ENCODE measurements around the gene SPDEF. TPM values are rescaled to one million over a fixed set of nuclear protein-coding genes. Genes with fewer than 3 reads are reported as not detected.

SPDEF gene
- total RNA-seq, 6 experiments from 2014 or later, result not detected

- no peak overlapping the region for H3K27ac ChIP-seq
- no peak for ATAC-seq
- no peaks in the 10 kb centered on the region for H3K27me3 ChIP-seq
- no peaks in the 10 kb centered on the region for H3K4me1 ChIP-seq
- H3K4me3 ChIP-seq, result no peak overlapping the region
- WGBS (ENCODE audit: insufficient coverage, low coverage, low lambda C conversion rate, missing lambda C conversion rate), result 78% methylated on average over 3 of the region's 5 CpGs
- no peak for DNase-seq
- H3K36me3 ChIP-seq, result peaks cover 0 to 26% (median 4%) of the 10 kb centered on the region in 4 donors
- TF ChIP-seq CTCF (IDR thresholded peaks at IDR 0.05), result no peak
- intact Hi-C loops (cut with DNase I), result no loop called here
- H3K9me3 ChIP-seq, result no peaks in the 10 kb centered on the region
These were observed 30.4 kb upstream of the SPDEF start for GRCh38 chr6:34586327-34587040.

- H3K4me1 ChIP-seq, result no peaks in the 10 kb centered on the region
- TF ChIP-seq CTCF (IDR thresholded peaks at IDR 0.05), result no peak
- no peak for TF ChIP-seq POLR2A (IDR thresholded peaks at IDR 0.05)
- no peaks in the 10 kb centered on the region for H3K27me3 ChIP-seq
- intact Hi-C loops (cut with DNase I), result no loop called here
- WGBS (ENCODE audit: insufficient coverage, low coverage, low lambda C conversion rate, missing lambda C conversion rate), result 41% methylated on average over 2 of the region's 4 CpGs
- ATAC-seq, result peak in 1 of 4 donors; percentile 21
- peaks cover 0 to 26% (median 4%) of the 10 kb centered on the region in 4 donors for H3K36me3 ChIP-seq
- H3K4me3 ChIP-seq, result no peak overlapping the region
- no peaks in the 10 kb centered on the region for H3K9me3 ChIP-seq
- no peak overlapping the region for H3K27ac ChIP-seq
- DNase-seq, result no peak
These were observed 29.5 kb upstream of the SPDEF start for GRCh38 chr6:34585512-34586061.

DNA sequence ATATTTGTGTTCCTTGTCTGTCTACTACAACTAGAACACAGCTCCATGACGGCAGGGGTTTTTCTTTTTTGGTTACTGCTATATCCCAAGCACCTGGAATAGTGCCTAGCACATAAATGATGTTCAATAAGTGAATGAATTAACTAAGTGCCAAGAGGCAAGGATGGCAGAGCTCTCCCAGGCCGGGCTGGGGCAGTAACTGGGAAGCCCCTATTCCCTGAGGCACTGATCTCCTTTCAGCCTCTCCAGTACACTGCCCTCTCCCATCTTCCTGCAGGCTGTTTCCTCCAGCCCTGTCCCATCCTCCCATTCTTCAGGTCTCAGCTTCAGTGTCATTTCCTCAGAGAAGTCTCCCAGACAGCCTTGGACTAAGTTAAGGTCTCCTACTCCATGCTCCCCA lies 29.0 kb upstream of the SPDEF start:
- H3K27ac ChIP-seq, result no peak overlapping the region
- H3K4me3 ChIP-seq, result no peak overlapping the region
- intact Hi-C loops (cut with DNase I), result no loop called here
- DNase-seq (no peak), ATAC-seq (no peak)
- H3K36me3 ChIP-seq, result peaks cover 0 to 26% (median 4%) of the 10 kb centered on the region in 4 donors
- no peaks in the 10 kb centered on the region for H3K9me3 ChIP-seq
- WGBS (ENCODE audit: insufficient coverage, low coverage, low lambda C conversion rate, missing lambda C conversion rate), result 87% methylated on average over 2 of the region's 2 CpGs
- H3K4me1 ChIP-seq, result no peaks in the 10 kb centered on the region
- H3K27me3 ChIP-seq, result no peaks in the 10 kb centered on the region
- TF ChIP-seq POLR2A (IDR thresholded peaks at IDR 0.05) (no peak), CTCF (IDR thresholded peaks at IDR 0.05) (no peak)

- ATAC-seq (no peak), DNase-seq (no peak)
- TF ChIP-seq CTCF (IDR thresholded peaks at IDR 0.05), result no peak
- TF ChIP-seq POLR2A (IDR thresholded peaks at IDR 0.05), result no peak
- Histone ChIP-seq H3K4me1 (no peaks in the 10 kb centered on the region), H3K27me3 (no peaks in the 10 kb centered on the region), H3K27ac (no peak overlapping the region), H3K36me3 (peaks cover 0 to 23% (median 4%) of the 10 kb centered on the region in 4 donors), H3K4me3 (no peak overlapping the region), H3K9me3 (no peaks in the 10 kb centered on the region)
- intact Hi-C loops (cut with DNase I), result no loop called here
- 96% methylated on average over 9 of the region's 9 CpGs for WGBS (ENCODE audit: insufficient coverage, low coverage, low lambda C conversion rate, missing lambda C conversion rate)
These were observed 28.6 kb upstream of the SPDEF start for GRCh38 chr6:34584694-34585093.
